Nephron progenitor cell (in vitro differentiated cells): ENCODE measurements around the gene SOCS7.

ENCODE experiments used
- DNase-seq: peaks from one replicate; pipeline ENCODE4 v3.0.0; 2021
- H3K27ac Mint-ChIP-seq: 2 replicates; pipeline ENCODE4 v1.8.0; 2021; ENCODE audit warnings: mild to moderate bottlenecking, moderate library complexity, mixed read lengths
- H3K27me3 Mint-ChIP-seq: 2 replicates; pipeline ENCODE4 v1.8.0; 2021; ENCODE audit warnings: mild to moderate bottlenecking, low read depth, mixed read lengths; ENCODE audit not compliant: poor library complexity
- H3K36me3 Mint-ChIP-seq: 2 replicates; pipeline ENCODE4 v1.8.0; 2021; ENCODE audit warnings: low read depth, mixed read lengths
- H3K4me1 Mint-ChIP-seq: 2 replicates; pipeline ENCODE4 v1.8.0; 2021; ENCODE audit warnings: mixed read lengths
- H3K4me3 Mint-ChIP-seq: 2 replicates; pipeline ENCODE4 v1.8.0; 2021; ENCODE audit warnings: mild to moderate bottlenecking, moderate library complexity, mixed read lengths
- H3K9me3 Mint-ChIP-seq: 2 replicates; pipeline ENCODE4 v1.8.0; 2021; ENCODE audit warnings: mild to moderate bottlenecking, moderate library complexity, mixed read lengths
- TF ChIP-seq, protein P1 (sequence below): fragments of 200-600 bp; sonication (generic); IDR thresholded peaks from 2 replicates; pipeline ENCODE4 v1.5.0; 2021; ENCODE audit warnings: antibody characterized with exemption

The SOCS7 gene

DNA sequence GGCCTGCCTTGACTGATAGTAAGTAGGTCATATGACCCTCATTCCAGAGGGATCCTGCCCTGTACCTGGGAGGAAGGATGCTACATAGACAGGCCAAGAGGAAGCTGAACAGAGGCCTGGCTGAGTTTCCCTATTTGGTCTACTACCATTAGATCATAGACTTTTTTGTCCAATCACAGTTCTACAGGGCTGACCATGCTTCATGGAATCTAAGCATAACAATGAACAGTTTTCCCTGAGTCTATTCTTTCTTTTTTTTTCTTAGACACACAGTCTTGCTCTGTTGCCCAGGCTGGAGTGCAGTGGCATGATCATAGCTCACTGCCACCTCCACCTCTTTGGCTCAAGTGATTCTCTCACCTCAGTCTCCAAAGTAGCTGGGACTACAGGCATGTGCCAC, 11.8 kb upstream of the SOCS7 start:
- TF ChIP-seq, protein P1, sequence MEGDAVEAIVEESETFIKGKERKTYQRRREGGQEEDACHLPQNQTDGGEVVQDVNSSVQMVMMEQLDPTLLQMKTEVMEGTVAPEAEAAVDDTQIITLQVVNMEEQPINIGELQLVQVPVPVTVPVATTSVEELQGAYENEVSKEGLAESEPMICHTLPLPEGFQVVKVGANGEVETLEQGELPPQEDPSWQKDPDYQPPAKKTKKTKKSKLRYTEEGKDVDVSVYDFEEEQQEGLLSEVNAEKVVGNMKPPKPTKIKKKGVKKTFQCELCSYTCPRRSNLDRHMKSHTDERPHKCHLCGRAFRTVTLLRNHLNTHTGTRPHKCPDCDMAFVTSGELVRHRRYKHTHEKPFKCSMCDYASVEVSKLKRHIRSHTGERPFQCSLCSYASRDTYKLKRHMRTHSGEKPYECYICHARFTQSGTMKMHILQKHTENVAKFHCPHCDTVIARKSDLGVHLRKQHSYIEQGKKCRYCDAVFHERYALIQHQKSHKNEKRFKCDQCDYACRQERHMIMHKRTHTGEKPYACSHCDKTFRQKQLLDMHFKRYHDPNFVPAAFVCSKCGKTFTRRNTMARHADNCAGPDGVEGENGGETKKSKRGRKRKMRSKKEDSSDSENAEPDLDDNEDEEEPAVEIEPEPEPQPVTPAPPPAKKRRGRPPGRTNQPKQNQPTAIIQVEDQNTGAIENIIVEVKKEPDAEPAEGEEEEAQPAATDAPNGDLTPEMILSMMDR = no peak
- H3K27me3 Mint-ChIP-seq = peaks cover 19% of the 10 kb centered on the region
- no peak for DNase-seq
- H3K36me3 Mint-ChIP-seq = no peaks in the 10 kb centered on the region
- peaks cover 4% of the 10 kb centered on the region for H3K4me1 Mint-ChIP-seq
- H3K4me3 Mint-ChIP-seq = no peak overlapping the region
- no peaks in the 10 kb centered on the region for H3K9me3 Mint-ChIP-seq
- no peak overlapping the region for H3K27ac Mint-ChIP-seq

DNA sequence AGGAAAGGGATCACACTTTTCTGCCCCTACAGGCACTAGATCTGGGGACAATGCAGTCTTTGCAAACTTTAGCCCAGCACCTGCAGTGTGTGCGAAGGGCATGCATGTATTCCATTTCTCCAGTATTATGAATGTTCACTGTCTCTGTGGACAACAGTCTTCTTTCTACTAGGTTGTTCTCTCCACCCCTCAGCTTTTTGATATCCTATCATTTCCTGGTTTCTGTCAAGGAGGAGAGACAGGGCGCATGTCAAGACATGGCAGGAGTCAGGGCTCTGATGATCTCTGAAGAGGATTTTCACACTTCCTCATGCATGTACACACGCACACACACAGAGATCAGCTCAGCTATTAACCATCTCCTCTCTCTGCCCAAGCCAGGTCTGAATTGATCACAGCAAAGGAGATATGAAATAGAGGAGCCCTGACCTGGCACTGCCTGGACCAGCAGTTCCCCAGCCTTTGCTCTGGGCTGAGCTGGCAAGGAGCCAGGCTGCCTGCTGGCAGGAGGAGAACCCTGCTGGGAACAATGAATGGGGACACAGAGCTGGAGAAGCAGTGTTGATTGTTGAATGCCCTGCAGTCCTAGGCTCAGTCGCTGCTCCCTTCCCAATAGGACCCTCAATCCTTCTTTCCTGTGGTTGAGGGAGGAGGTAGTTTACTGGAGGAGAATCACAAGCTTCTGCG, 10.5 kb upstream of the SOCS7 start:
- Mint-ChIP-seq H3K27me3 (peaks cover 19% of the 10 kb centered on the region), H3K9me3 (no peaks in the 10 kb centered on the region), H3K4me3 (no peak overlapping the region), H3K4me1 (peaks cover 4% of the 10 kb centered on the region), H3K36me3 (no peaks in the 10 kb centered on the region), H3K27ac (no peak overlapping the region)
- no peak for DNase-seq
- TF ChIP-seq, protein P1 = no peak

DNA sequence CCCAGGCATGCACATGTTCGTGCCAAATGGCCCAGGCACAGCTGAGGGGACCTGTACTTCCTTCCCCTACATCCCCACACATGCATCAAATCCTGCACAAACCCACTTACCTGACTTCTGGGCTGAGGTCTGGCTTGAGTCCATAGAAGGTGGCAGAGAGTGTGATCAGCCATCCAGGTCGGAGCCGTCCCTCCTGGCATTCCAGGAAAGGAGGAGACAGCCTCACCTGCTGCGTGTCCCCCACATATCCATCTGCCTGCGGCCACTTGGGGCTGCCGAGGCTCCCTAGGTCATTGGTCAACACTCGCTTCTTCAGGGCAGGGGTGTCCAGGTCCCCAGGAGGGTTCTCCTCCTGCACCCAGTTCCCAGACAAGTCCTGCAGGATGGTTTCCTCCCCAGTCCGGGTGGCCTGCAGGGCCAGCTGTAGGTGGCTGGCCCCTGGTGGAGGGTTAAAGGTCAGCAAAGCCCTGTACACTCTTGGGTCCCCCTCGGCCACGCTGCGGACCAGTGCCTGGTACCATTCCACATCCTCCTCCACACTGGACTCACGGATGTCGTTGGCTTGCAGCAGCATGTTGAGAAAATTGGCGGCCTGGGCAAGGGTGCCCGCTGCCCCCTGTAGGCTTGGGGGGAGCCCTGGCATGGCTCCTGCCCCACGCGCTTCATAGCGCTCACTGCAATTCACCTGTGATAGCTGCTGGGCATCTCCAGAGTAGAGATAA, 8.6 kb upstream of the SOCS7 start:
- H3K9me3 Mint-ChIP-seq = no peaks in the 10 kb centered on the region
- DNase-seq = no peak
- H3K27ac Mint-ChIP-seq = no peak overlapping the region
- H3K4me1 Mint-ChIP-seq = peaks cover 4% of the 10 kb centered on the region
- H3K27me3 Mint-ChIP-seq = peaks cover 19% of the 10 kb centered on the region
- H3K4me3 Mint-ChIP-seq = no peak overlapping the region
- TF ChIP-seq, protein P1 = no peak
- H3K36me3 Mint-ChIP-seq = no peaks in the 10 kb centered on the region

DNA sequence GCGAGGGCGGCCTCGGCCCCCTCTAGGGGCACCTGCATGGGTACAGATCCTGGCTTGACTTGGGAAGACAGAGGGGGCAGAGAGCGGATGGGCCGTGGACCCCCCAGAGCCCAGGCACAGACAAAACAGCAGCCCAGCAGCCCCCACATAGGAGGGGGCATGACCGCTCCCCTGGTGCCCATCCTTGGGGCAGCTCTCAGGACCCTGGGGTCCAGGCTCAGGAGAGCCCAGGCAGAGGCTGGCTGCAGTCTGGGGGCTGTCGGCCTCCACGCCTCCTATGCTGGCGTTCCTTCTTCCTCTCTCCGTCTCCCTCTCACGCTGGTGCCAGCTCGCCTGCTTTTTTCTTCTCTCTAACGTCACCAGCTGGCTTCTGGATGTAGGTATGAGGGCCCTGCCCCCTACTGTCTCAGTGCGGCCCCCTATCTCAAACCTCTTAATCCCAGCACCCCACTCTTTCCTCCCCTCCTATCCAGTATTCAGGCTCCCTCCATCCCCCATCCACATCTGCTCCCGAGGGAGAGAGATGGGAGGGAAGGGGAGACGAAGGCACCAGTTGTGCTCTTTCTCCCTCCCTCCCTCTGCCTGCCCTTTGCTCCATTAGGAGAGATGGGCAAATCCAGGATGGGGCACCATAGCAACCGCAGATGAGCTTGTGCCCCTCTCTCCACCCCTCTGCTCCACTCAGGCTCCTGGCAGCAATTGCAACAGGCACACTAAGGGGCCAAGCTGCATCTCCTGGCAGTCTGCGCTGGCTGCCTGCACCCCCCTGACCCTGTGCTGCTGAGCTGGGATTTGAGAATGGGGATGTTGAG, 7.8 kb upstream of the SOCS7 start, which contains the start of gene GPR179:
TSS of gene GPR179 (minus strand) at position 349 of the 812 bp plus-strand sequence. CDS start at position 182, 167 bp downstream.
- H3K36me3 Mint-ChIP-seq = no peaks in the 10 kb centered on the region
- DNase-seq = no peak
- TF ChIP-seq, protein P1 = no peak
- H3K4me1 Mint-ChIP-seq = peaks cover 5% of the 10 kb centered on the region
- no peak within 1 kb of the TSS for H3K27ac Mint-ChIP-seq
- H3K27me3 Mint-ChIP-seq = peaks cover 15% of the 10 kb centered on the region
- H3K4me3 Mint-ChIP-seq = no peak within 1 kb of the TSS
- no peaks in the 10 kb centered on the region for H3K9me3 Mint-ChIP-seq

DNA sequence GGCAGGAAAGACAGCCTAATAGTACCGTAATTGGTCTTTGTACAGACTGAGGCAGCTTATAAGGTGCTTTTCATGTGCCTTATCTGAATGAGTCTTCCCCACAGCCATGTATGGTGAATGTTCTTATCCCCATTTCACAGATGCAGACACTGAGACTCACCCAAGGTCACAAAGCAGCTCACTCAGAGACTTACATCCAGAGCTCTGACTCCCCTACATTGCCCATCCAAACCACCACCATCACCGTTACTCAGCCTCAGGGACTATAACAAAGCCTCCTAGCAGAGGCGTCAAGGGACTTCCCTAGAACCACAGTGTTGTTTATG, 7.3 kb upstream of the SOCS7 start:
- Mint-ChIP-seq H3K4me3 (no peak overlapping the region), H3K4me1 (peaks cover 10% of the 10 kb centered on the region)

More for the DNA sequence above, 7.3 kb upstream of the SOCS7 start:
- TF ChIP-seq, protein P1 = no peak
- Mint-ChIP-seq H3K9me3 (no peaks in the 10 kb centered on the region), H3K27ac (no peak overlapping the region), H3K36me3 (no peaks in the 10 kb centered on the region), H3K27me3 (peaks cover 15% of the 10 kb centered on the region)
- DNase-seq = no peak
